ENCODE results near the gene SIDT2. TPM values are rescaled to one million over a fixed set of nuclear protein-coding genes. Genes with fewer than 3 reads are reported as not detected.

SIDT2 gene
- total RNA-seq, 3 donors from 2014 or later = 69.8 to 76.3 (median 71.4) TPM

DNA sequence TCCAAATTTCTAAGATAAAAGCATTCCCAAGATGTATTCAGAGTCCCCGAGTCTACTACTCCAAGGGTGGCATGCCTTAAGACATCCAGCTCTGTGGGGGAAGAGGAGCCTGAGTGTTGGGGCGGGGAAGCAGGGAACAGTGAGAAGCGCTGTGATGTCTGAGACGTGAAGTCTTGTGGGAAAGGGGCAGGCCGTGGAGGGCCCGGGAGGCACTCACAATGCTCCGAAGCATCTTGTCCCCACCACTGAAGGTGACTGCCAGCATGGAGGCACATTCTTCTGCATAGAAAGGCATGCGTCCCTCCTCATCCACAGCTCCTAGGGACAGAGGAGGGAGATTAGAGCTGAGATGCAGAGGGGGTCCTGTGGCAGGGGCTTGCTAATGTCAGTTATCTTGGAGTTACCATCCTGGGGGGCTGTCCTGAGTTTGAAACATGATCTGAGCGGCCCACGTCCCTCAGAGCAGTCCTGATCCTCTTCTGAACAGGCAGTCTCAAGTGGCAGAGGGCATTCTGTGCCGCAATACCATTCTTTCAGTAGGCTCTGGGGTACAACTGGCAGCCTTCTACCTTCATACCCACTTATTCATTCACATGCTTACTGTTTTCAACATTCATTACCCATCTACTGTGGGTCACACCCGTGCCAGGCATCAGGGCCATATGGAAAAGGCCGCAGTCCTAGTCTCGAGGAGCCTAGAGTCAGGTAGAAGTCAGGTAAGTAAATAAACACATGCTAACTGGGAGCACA, 44.6 kb downstream of the SIDT2 start:
- Histone ChIP-seq H3K36me3 (ENCODE audit: low read depth) (no peaks in the 10 kb centered on the region), H3K9me3 (no peaks in the 10 kb centered on the region), H3K4me1 (ENCODE audit: low read depth) (peaks cover 70% of the 10 kb centered on the region), H3K4me3 (no peak overlapping the region)
- intact Hi-C loops (cut with DNase I, micrococcal nuclease) = no loop called here
- TF ChIP-seq CTCF (IDR thresholded peaks at IDR 0.05) = no peak
- DNase-seq (no peak), ATAC-seq (no peak)

- no peak for TF ChIP-seq CTCF (IDR thresholded peaks at IDR 0.05)
- DNase-seq = no peak
- H3K36me3 ChIP-seq (ENCODE audit: low read depth) = no peaks in the 10 kb centered on the region
- H3K4me3 ChIP-seq = no peak overlapping the region
- no peaks in the 10 kb centered on the region for H3K9me3 ChIP-seq
- ATAC-seq = peak; percentile 37
- intact Hi-C loops (cut with DNase I, micrococcal nuclease) = no loop called here
- H3K4me1 ChIP-seq (ENCODE audit: low read depth) = peaks cover 68% of the 10 kb centered on the region
Measured at GRCh38 chr11:117223741-117224689, 45.5 kb downstream of the SIDT2 start.

- no peak overlapping the region for H3K4me3 ChIP-seq
- no peaks in the 10 kb centered on the region for H3K9me3 ChIP-seq
- ATAC-seq = no peak
- peaks cover 56% of the 10 kb centered on the region for H3K4me1 ChIP-seq (ENCODE audit: low read depth)
- DNase-seq = no peak
- H3K36me3 ChIP-seq (ENCODE audit: low read depth) = no peaks in the 10 kb centered on the region
- no peak for TF ChIP-seq CTCF (IDR thresholded peaks at IDR 0.05)
- intact Hi-C loops (cut with DNase I, micrococcal nuclease) = no loop called here
Measured at GRCh38 chr11:117225553-117226170, 47.1 kb downstream of the SIDT2 start.

DNA sequence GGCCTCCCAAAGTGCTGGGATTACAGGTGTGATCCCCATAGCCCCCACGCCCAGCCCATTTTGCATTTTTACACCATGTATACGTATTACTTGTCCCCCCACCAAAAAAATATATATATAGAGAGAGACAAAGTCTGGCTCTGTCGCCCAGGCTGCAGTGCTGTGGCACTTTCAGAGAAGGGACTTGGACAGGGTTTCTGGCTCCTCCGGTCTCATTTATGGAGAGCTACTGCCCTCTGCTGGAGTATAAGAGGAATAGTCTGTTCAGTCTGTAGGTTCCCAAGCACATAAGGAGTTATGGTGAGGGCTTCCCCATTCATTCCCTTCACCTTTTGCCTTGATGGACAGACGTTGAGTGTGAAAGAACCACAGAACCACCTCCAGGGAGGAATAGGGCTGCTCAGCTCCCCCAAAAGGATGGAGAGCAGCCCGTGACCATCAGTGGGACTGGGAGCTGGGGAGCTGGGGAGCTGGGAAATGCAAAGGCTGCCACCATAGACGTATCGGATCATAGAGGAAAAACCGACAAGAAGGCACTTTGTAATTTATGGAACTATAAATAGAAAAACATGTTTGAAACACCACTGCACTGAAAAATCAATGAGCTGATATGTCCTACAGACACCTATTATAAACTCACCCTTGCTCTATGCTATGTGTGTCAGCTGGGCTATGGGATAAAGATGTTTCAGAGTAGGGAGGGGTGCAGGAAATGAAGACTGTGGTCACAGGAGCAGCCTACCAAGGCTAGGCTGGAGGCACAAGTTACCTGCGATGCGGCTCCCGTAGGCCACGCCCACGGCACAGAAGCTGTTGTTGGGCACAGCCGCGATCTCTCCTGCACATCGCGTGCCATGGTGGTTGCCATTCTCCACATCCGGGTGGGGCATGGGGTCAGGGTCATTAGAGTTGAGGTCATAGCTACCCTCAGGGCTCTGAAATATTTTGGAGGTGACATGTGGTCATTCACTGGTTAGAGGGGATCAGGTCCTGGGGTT, 48.1 kb downstream of the SIDT2 start:
- ATAC-seq = peak; percentile 69
- no peak overlapping the region for H3K4me3 ChIP-seq
- intact Hi-C loops (cut with DNase I, micrococcal nuclease) = no loop called here
- no peaks in the 10 kb centered on the region for H3K36me3 ChIP-seq (ENCODE audit: low read depth)
- TF ChIP-seq CTCF (IDR thresholded peaks at IDR 0.05) = peak; percentile 47
- no peaks in the 10 kb centered on the region for H3K9me3 ChIP-seq
- H3K4me1 ChIP-seq (ENCODE audit: low read depth) = peaks cover 45% of the 10 kb centered on the region
- no peak for DNase-seq

DNA sequence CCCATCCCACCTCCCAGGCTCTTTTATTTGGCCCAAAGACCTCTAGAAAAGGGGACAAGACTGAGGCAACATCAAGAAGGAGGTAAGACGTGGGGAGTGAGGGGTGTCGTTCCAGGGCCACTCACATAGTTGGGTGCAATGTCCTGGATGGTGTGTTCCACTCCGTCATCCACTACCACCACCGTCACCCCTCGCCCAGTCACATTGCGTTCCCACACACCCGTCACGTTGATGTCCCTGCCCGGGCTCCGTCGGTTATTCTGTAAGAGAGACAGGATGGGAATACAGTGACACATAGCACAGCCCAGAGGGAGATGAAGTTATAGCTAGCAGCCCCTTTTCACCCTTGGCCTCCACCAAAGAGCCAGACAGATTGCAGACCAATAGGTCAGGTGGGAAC, 49.5 kb downstream of the SIDT2 start:
- Histone ChIP-seq H3K36me3 (ENCODE audit: low read depth) (no peaks in the 10 kb centered on the region), H3K4me3 (no peak overlapping the region), H3K4me1 (ENCODE audit: low read depth) (peaks cover 35% of the 10 kb centered on the region), H3K9me3 (no peaks in the 10 kb centered on the region)
- no peak for TF ChIP-seq CTCF (IDR thresholded peaks at IDR 0.05)
- ATAC-seq (no peak), DNase-seq (no peak)
- intact Hi-C loops (cut with DNase I, micrococcal nuclease) = no loop called here
